ENCODE measurements around the gene ITGA4.

ITGA4 gene

GRCh38 chr2:181471783-181472182 lies 14.6 kb downstream of the ITGA4 start:
- no peak overlapping the region for H3K4me3 ChIP-seq (ENCODE audit: control insufficient read depth in 1 of 7, extremely low read depth in 1 of 7, insufficient read depth in 4 of 7, low read depth in 2 of 7, low read length in 6 of 7)
- H3K4me1 ChIP-seq (ENCODE audit: control extremely low read depth in 1 of 4, control insufficient read depth in 4 of 4, insufficient read depth in 4 of 4, low read length in 3 of 4), result peaks cover 21 to 52% (median 25%) of the 10 kb centered on the region in 4 experiments
- ChIA-PET CTCF (interaction anchor here (0.8 to 2.7 kb wide), 4 partner anchors 14 to 168 kb away, joined by 3 to 16 read pairs (median 4); partner anchors contain the start of gene ITGA4), POLR2A (no interaction called here)
- H3K27ac ChIP-seq (ENCODE audit: insufficient read depth in 1 of 2, low read depth in 1 of 2, low read length in 2 of 2, poor library complexity in 1 of 2, severe bottlenecking in 2 of 2), result peak overlapping the region in 1 of 2 experiments; percentile 60
- peaks cover 19 to 70% (median 41%) of the 10 kb centered on the region in 4 experiments for H3K36me3 ChIP-seq (ENCODE audit: control insufficient read depth in 4 of 4, insufficient read depth in 4 of 4, low read length in 3 of 4)
- H3K27me3 ChIP-seq (replicated peaks in 2 of 5; ENCODE audit: control insufficient read depth in 4 of 5, insufficient read depth in 5 of 5, low read length in 4 of 5), result no peaks in the 10 kb centered on the region
- DNase-seq, result peak in 1 of 3 donors; percentile 32
- H3K9me3 ChIP-seq (ENCODE audit: control extremely low read depth in 1 of 5, control insufficient read depth in 4 of 5, insufficient read depth in 2 of 5, low read depth in 1 of 5, low read length in 4 of 5), result no peaks in the 10 kb centered on the region

- Histone ChIP-seq H3K9me3 (ENCODE audit: control extremely low read depth in 1 of 5, control insufficient read depth in 4 of 5, insufficient read depth in 2 of 5, low read depth in 1 of 5, low read length in 4 of 5) (no peaks in the 10 kb centered on the region), H3K27ac (ENCODE audit: insufficient read depth in 1 of 2, low read depth in 1 of 2, low read length in 2 of 2, poor library complexity in 1 of 2, severe bottlenecking in 2 of 2) (peak overlapping the region in 1 of 2 experiments; percentile 56), H3K4me3 (ENCODE audit: control insufficient read depth in 1 of 7, extremely low read depth in 1 of 7, insufficient read depth in 4 of 7, low read depth in 2 of 7, low read length in 6 of 7) (peak overlapping the region in 1 of 7 experiments; percentile 20), H3K36me3 (ENCODE audit: control insufficient read depth in 4 of 4, insufficient read depth in 4 of 4, low read length in 3 of 4) (peaks cover 22 to 77% (median 43%) of the 10 kb centered on the region in 4 experiments), H3K27me3 (replicated peaks in 2 of 5; ENCODE audit: control insufficient read depth in 4 of 5, insufficient read depth in 5 of 5, low read length in 4 of 5) (no peaks in the 10 kb centered on the region), H3K4me1 (ENCODE audit: control extremely low read depth in 1 of 4, control insufficient read depth in 4 of 4, insufficient read depth in 4 of 4, low read length in 3 of 4) (peaks cover 15 to 40% (median 20%) of the 10 kb centered on the region in 4 experiments)
- 90% methylated on average over 6 of the region's 6 CpGs for WGBS (ENCODE audit: insufficient coverage)
- DNase-seq, result no peak
- CTCF ChIA-PET, result interaction anchor here (1.4 kb wide), 1 partner anchor 368 kb away, joined by 3 read pairs; no protein-coding TSS in a partner anchor
- POLR2A ChIA-PET, result no interaction called here
These were observed 15.8 kb downstream of the ITGA4 start for GRCh38 chr2:181472990-181473389.

- H3K36me3 ChIP-seq (ENCODE audit: control insufficient read depth in 4 of 4, insufficient read depth in 4 of 4, low read length in 3 of 4), result peaks cover 23 to 74% (median 45%) of the 10 kb centered on the region in 4 experiments
These were observed 17.2 kb downstream of the ITGA4 start for GRCh38 chr2:181474222-181474881.

GRCh38 chr2:181483211-181483610 lies 26.0 kb downstream of the ITGA4 start:
- no peaks in the 10 kb centered on the region for H3K27me3 ChIP-seq (replicated peaks in 2 of 5; ENCODE audit: control insufficient read depth in 4 of 5, insufficient read depth in 5 of 5, low read length in 4 of 5)
- ChIA-PET POLR2A (no interaction called here), CTCF (no interaction called here)
- no peaks in the 10 kb centered on the region for H3K4me1 ChIP-seq (ENCODE audit: control extremely low read depth in 1 of 4, control insufficient read depth in 4 of 4, insufficient read depth in 4 of 4, low read length in 3 of 4)
- H3K36me3 ChIP-seq (ENCODE audit: control insufficient read depth in 4 of 4, insufficient read depth in 4 of 4, low read length in 3 of 4), result peaks cover 30 to 94% (median 61%) of the 10 kb centered on the region in 4 experiments
- no peak for DNase-seq
- H3K9me3 ChIP-seq (ENCODE audit: control extremely low read depth in 1 of 5, control insufficient read depth in 4 of 5, insufficient read depth in 2 of 5, low read depth in 1 of 5, low read length in 4 of 5), result no peaks in the 10 kb centered on the region
- WGBS (ENCODE audit: insufficient coverage), result 100% methylated on average over 1 of the region's 2 CpGs
- H3K4me3 ChIP-seq (ENCODE audit: control insufficient read depth in 1 of 7, extremely low read depth in 1 of 7, insufficient read depth in 4 of 7, low read depth in 2 of 7, low read length in 6 of 7), result no peak overlapping the region
- H3K27ac ChIP-seq (ENCODE audit: insufficient read depth in 1 of 2, low read depth in 1 of 2, low read length in 2 of 2, poor library complexity in 1 of 2, severe bottlenecking in 2 of 2), result no peak overlapping the region

More at GRCh38 chr2:181474222-181474881, 17.2 kb downstream of the ITGA4 start:
- ChIA-PET POLR2A (no interaction called here), CTCF (interaction anchor here (0.8 to 2.1 kb wide), 6 partner anchors 8 to 370 kb away, joined by 3 to 9 read pairs (median 3); no protein-coding TSS in a partner anchor)
- Histone ChIP-seq H3K4me1 (ENCODE audit: control extremely low read depth in 1 of 4, control insufficient read depth in 4 of 4, insufficient read depth in 4 of 4, low read length in 3 of 4) (peaks cover 15 to 32% (median 19%) of the 10 kb centered on the region in 4 experiments), H3K4me3 (ENCODE audit: control insufficient read depth in 1 of 7, extremely low read depth in 1 of 7, insufficient read depth in 4 of 7, low read depth in 2 of 7, low read length in 6 of 7) (no peak overlapping the region), H3K27me3 (replicated peaks in 2 of 5; ENCODE audit: control insufficient read depth in 4 of 5, insufficient read depth in 5 of 5, low read length in 4 of 5) (no peaks in the 10 kb centered on the region), H3K27ac (ENCODE audit: insufficient read depth in 1 of 2, low read depth in 1 of 2, low read length in 2 of 2, poor library complexity in 1 of 2, severe bottlenecking in 2 of 2) (no peak overlapping the region), H3K9me3 (ENCODE audit: control extremely low read depth in 1 of 5, control insufficient read depth in 4 of 5, insufficient read depth in 2 of 5, low read depth in 1 of 5, low read length in 4 of 5) (no peaks in the 10 kb centered on the region)
- WGBS (ENCODE audit: insufficient coverage), result 90% methylated on average over 2 of the region's 3 CpGs
- no peak for DNase-seq

- H3K4me1 ChIP-seq (ENCODE audit: control extremely low read depth in 1 of 4, control insufficient read depth in 4 of 4, insufficient read depth in 4 of 4, low read length in 3 of 4), result no peaks in the 10 kb centered on the region
- peaks cover 30 to 95% (median 63%) of the 10 kb centered on the region in 4 experiments for H3K36me3 ChIP-seq (ENCODE audit: control insufficient read depth in 4 of 4, insufficient read depth in 4 of 4, low read length in 3 of 4)
- no peak overlapping the region for H3K4me3 ChIP-seq (ENCODE audit: control insufficient read depth in 1 of 7, extremely low read depth in 1 of 7, insufficient read depth in 4 of 7, low read depth in 2 of 7, low read length in 6 of 7)
- no peak overlapping the region for H3K27ac ChIP-seq (ENCODE audit: insufficient read depth in 1 of 2, low read depth in 1 of 2, low read length in 2 of 2, poor library complexity in 1 of 2, severe bottlenecking in 2 of 2)
- H3K9me3 ChIP-seq (ENCODE audit: control extremely low read depth in 1 of 5, control insufficient read depth in 4 of 5, insufficient read depth in 2 of 5, low read depth in 1 of 5, low read length in 4 of 5), result no peaks in the 10 kb centered on the region
- no peak for DNase-seq
- H3K27me3 ChIP-seq (replicated peaks in 2 of 5; ENCODE audit: control insufficient read depth in 4 of 5, insufficient read depth in 5 of 5, low read length in 4 of 5), result no peaks in the 10 kb centered on the region
- POLR2A ChIA-PET, result no interaction called here
- 100% methylated on average over 1 of the region's 1 CpG for WGBS (ENCODE audit: insufficient coverage)
- CTCF ChIA-PET, result interaction anchor here (1.1 to 1.3 kb wide), 2 partner anchors 15 to 32 kb away, joined by 3 to 4 read pairs; no protein-coding TSS in a partner anchor
These were observed 26.7 kb downstream of the ITGA4 start for GRCh38 chr2:181483876-181484275.

GRCh38 chr2:181484851-181485637 lies 27.9 kb downstream of the ITGA4 start:
- H3K36me3 ChIP-seq (ENCODE audit: control insufficient read depth in 4 of 4, insufficient read depth in 4 of 4, low read length in 3 of 4), result peaks cover 31 to 93% (median 61%) of the 10 kb centered on the region in 4 experiments
- H3K27ac ChIP-seq (ENCODE audit: insufficient read depth in 1 of 2, low read depth in 1 of 2, low read length in 2 of 2, poor library complexity in 1 of 2, severe bottlenecking in 2 of 2), result no peak overlapping the region
- H3K9me3 ChIP-seq (ENCODE audit: control extremely low read depth in 1 of 5, control insufficient read depth in 4 of 5, insufficient read depth in 2 of 5, low read depth in 1 of 5, low read length in 4 of 5), result no peaks in the 10 kb centered on the region
- ChIA-PET CTCF (interaction anchor here (1.0 to 1.8 kb wide), 6 partner anchors 10 to 31 kb away, joined by 3 to 7 read pairs (median 4); no protein-coding TSS in a partner anchor), POLR2A (no interaction called here)
- H3K4me1 ChIP-seq (ENCODE audit: control extremely low read depth in 1 of 4, control insufficient read depth in 4 of 4, insufficient read depth in 4 of 4, low read length in 3 of 4), result no peaks in the 10 kb centered on the region
- H3K27me3 ChIP-seq (replicated peaks in 2 of 5; ENCODE audit: control insufficient read depth in 4 of 5, insufficient read depth in 5 of 5, low read length in 4 of 5), result no peaks in the 10 kb centered on the region
- no peak for DNase-seq
- H3K4me3 ChIP-seq (ENCODE audit: control insufficient read depth in 1 of 7, extremely low read depth in 1 of 7, insufficient read depth in 4 of 7, low read depth in 2 of 7, low read length in 6 of 7), result no peak overlapping the region
- 100% methylated on average over 2 of the region's 5 CpGs for WGBS (ENCODE audit: insufficient coverage)

- no peak overlapping the region for H3K4me3 ChIP-seq (ENCODE audit: control insufficient read depth in 1 of 7, extremely low read depth in 1 of 7, insufficient read depth in 4 of 7, low read depth in 2 of 7, low read length in 6 of 7)
- H3K4me1 ChIP-seq (ENCODE audit: control extremely low read depth in 1 of 4, control insufficient read depth in 4 of 4, insufficient read depth in 4 of 4, low read length in 3 of 4), result no peaks in the 10 kb centered on the region
- H3K27me3 ChIP-seq (replicated peaks in 2 of 5; ENCODE audit: control insufficient read depth in 4 of 5, insufficient read depth in 5 of 5, low read length in 4 of 5), result no peaks in the 10 kb centered on the region
- 100% methylated on average over 1 of the region's 3 CpGs for WGBS (ENCODE audit: insufficient coverage)
- H3K36me3 ChIP-seq (ENCODE audit: control insufficient read depth in 4 of 4, insufficient read depth in 4 of 4, low read length in 3 of 4), result peaks cover 29 to 92% (median 59%) of the 10 kb centered on the region in 4 experiments
- H3K9me3 ChIP-seq (ENCODE audit: control extremely low read depth in 1 of 5, control insufficient read depth in 4 of 5, insufficient read depth in 2 of 5, low read depth in 1 of 5, low read length in 4 of 5), result no peaks in the 10 kb centered on the region
- DNase-seq, result no peak
- ChIA-PET CTCF (interaction anchor here (1.2 to 1.8 kb wide), 4 partner anchors 11 to 20 kb away, joined by 3 to 7 read pairs (median 6); no protein-coding TSS in a partner anchor), POLR2A (no interaction called here)
- no peak overlapping the region for H3K27ac ChIP-seq (ENCODE audit: insufficient read depth in 1 of 2, low read depth in 1 of 2, low read length in 2 of 2, poor library complexity in 1 of 2, severe bottlenecking in 2 of 2)
These were observed 28.4 kb downstream of the ITGA4 start for GRCh38 chr2:181485638-181485946.

Data from common myeloid progenitor, CD34-positive (primary cell).